Immature natural killer cell (primary cell): ENCODE results near the gene PRR7. TPM values are rescaled to one million over a fixed set of nuclear protein-coding genes. Genes with fewer than 3 reads are reported as not detected.

Experiments
- polyA plus RNA-seq, 3 donors: library from polyadenylated mRNA; unstranded; fragments of 300-500 nt; fragmentation: Illumina TruSeq; gene quantifications; one replicate each; pipeline ENCODE4 v1.2.3, GENCODE V29; 2021

The PRR7 gene
- polyA plus RNA-seq, 3 donors from 2014 or later, result 9.6 to 25.4 (median 17.5) TPM

Other genes with a start within 250 kb of the PRR7 start
- 10 to 100 TPM; 39.7 to 80.2 (median 45.8) TPM for gene RAB24, start 143.1 kb upstream of the PRR7 start, polyA plus RNA-seq
- 100 to 1,000 TPM; 345 to 494 (median 375) TPM for gene PRELID1, start 143.0 kb upstream of the PRR7 start, polyA plus RNA-seq
- 1 to 10 TPM; 2.1 to 4.2 (median 4.1) TPM for gene MXD3, start 134.9 kb upstream of the PRR7 start, polyA plus RNA-seq
- 100 to 1,000 TPM; 316 to 441 (median 409) TPM for gene LMAN2, start 95.1 kb upstream of the PRR7 start, polyA plus RNA-seq
- gene RGS14, start 88.9 kb upstream of the PRR7 start, polyA plus RNA-seq, result 10 to 100 TPM; 27.1 to 64.5 (median 33.8) TPM
- under 1 TPM in 2 of 3 donors, not detected in 1; 0.26 to 0.34 TPM for gene SLC34A1, start 62.4 kb upstream of the PRR7 start, polyA plus RNA-seq
- gene PFN3, start 46.2 kb upstream of the PRR7 start, polyA plus RNA-seq, result not detected
- gene F12, start 37.2 kb upstream of the PRR7 start, polyA plus RNA-seq, result 1 to 10 TPM in 2 of 3 donors, not detected in 1; 1.3 to 2.3 TPM
- gene GRK6, start 20.1 kb upstream of the PRR7 start, polyA plus RNA-seq, result 100 to 1,000 TPM; 102 to 129 (median 103) TPM
- gene DBN1, start 26.8 kb downstream of the PRR7 start, polyA plus RNA-seq, result 1 to 10 TPM in 2 of 3 donors, under 1 TPM in 1; 0.93 to 4.2 (median 2.8) TPM
- gene PDLIM7, start 50.8 kb downstream of the PRR7 start, polyA plus RNA-seq, result 1 to 10 TPM; 1.1 to 3.3 (median 2.3) TPM
- gene DOK3, start 63.0 kb downstream of the PRR7 start, polyA plus RNA-seq, result 1 to 10 TPM in 1 of 3 donors, under 1 TPM in 1, not detected in 1; 0.48 to 1.3 TPM
- gene DDX41, start 70.1 kb downstream of the PRR7 start, polyA plus RNA-seq, result 10 to 100 TPM; 20.0 to 62.6 (median 46.4) TPM
- 1 to 10 TPM; 2.5 to 6.2 (median 3.4) TPM for gene FAM193B, start 107.7 kb downstream of the PRR7 start, polyA plus RNA-seq
- 100 to 1,000 TPM; 172 to 231 (median 178) TPM for gene TMED9, start 145.4 kb downstream of the PRR7 start, polyA plus RNA-seq
- gene B4GALT7, start 153.3 kb downstream of the PRR7 start, polyA plus RNA-seq, result 10 to 100 TPM; 11.7 to 30.2 (median 21.0) TPM